ENCODE results near the gene DYRK1A. TPM values are rescaled to one million over a fixed set of nuclear protein-coding genes. Genes with fewer than 3 reads are reported as not detected.

DYRK1A gene
- total and polyA plus RNA-seq, 2 of the 13 experiments (the other 11 are each of a cell fraction or from before 2014, with no cell fraction given): 24.6 to 34.2 TPM

- in situ Hi-C loops (cut with HindIII; ENCODE audit: extremely low pct_ligation_motif_present, low pct_unique_long_range_greater_than_20kb): no loop called here
- Histone ChIP-seq H3K27me3 (ENCODE audit: control insufficient read depth in 1 of 2, insufficient read depth in 2 of 2, low read length in 2 of 2) (peaks cover 0 to 4% of the 10 kb centered on the region in 2 experiments; a peak in 1 of 5 replicates), H3K9me3 (ENCODE audit: low read length) (no peaks in the 10 kb centered on the region), H4K20me1 (ENCODE audit: insufficient read depth, low read length) (no peaks in the 10 kb centered on the region), H3K4me3 (replicated peaks in 1 of 3; ENCODE audit: insufficient read depth in 1 of 3, low read depth in 2 of 3, low read length in 3 of 3) (no peak overlapping the region), H3K4me2 (ENCODE audit: low read depth, low read length) (no peak overlapping the region), H3K9ac (ENCODE audit: insufficient read depth, low read depth, low read length) (no peak overlapping the region), H3K27ac (ENCODE audit: extremely low read length, insufficient read depth, low read length) (no peak overlapping the region), H3K79me2 (ENCODE audit: insufficient read depth, low read length) (no peaks in the 10 kb centered on the region), H3K36me3 (replicated peaks in 1 of 2; ENCODE audit: control insufficient read depth in 1 of 2, insufficient read depth in 2 of 2, low read length in 2 of 2) (no peaks in the 10 kb centered on the region), H3K4me1 (ENCODE audit: insufficient read depth, low read length) (no peaks in the 10 kb centered on the region), H2AFZ (ENCODE audit: low read length) (no peak overlapping the region)
- ChIA-PET CTCF (ENCODE audit: low intra/inter-chr PET ratio, low total read pairs) (no interaction called here), POLR2A (interaction anchor here (0.6 kb wide), 2 partner anchors 64 to 78 kb away, joined by 3 read pairs; partner anchors contain the start of gene VPS26C)
- intact Hi-C loops (cut with micrococcal nuclease; ENCODE audit: unreplicated experiment): no loop called here
- DNase-seq (ENCODE audit: low spot score) (no peak), FAIRE-seq (no peak), ATAC-seq (no peak)
- WGBS (ENCODE audit: low lambda C conversion rate): 55% methylated on average over 4 of the region's 4 CpGs
- no peak for TF ChIP-seq ZNF3 (CRISPR knock-in tag; IDR thresholded peaks at IDR 0.05)
- TF ChIP-seq FLYWCH1 (CRISPR knock-in tag; IDR thresholded peaks at IDR 0.05): no peak
- 0 out of 2 replicates have a peak, but pooled peaks have one; percentile 2 for TF ChIP-seq MAFF (IDR thresholded peaks at IDR 0.05; ENCODE audit: low read depth, low read length)
- peak in 1 of 2 experiments; percentile 27; a peak in 1 of 4 replicates for TF ChIP-seq MAFK (conservative IDR thresholded peaks at IDR 0.05 in 1 of 2, IDR thresholded peaks at IDR 0.05 in 1 of 2; ENCODE audit: low read length in 2 of 2)
- no TSS peak for BruUV-seq (replicated peaks)
Measured at GRCh38 chr21:37331411-37331810, 35.2 kb upstream of the DYRK1A start.

GRCh38 chr21:37335053-37335452 is 31.5 kb upstream of the DYRK1A start:
- H3K4me3 ChIP-seq (replicated peaks in 1 of 3; ENCODE audit: insufficient read depth in 1 of 3, low read depth in 2 of 3, low read length in 3 of 3): no peak overlapping the region
- 58% methylated on average over 5 of the region's 5 CpGs for whole genome bisulfite sequencing (ENCODE audit: low lambda C conversion rate)
- no peaks in the 10 kb centered on the region for H3K36me3 ChIP-seq (replicated peaks in 1 of 2; ENCODE audit: control insufficient read depth in 1 of 2, insufficient read depth in 2 of 2, low read length in 2 of 2)
- H3K79me2 ChIP-seq (ENCODE audit: insufficient read depth, low read length): no peaks in the 10 kb centered on the region
- intact Hi-C loops (cut with micrococcal nuclease; ENCODE audit: unreplicated experiment) (no loop called here), in situ Hi-C loops (cut with HindIII; ENCODE audit: extremely low pct_ligation_motif_present, low pct_unique_long_range_greater_than_20kb) (no loop called here)
- no peak overlapping the region for H3K27ac ChIP-seq (ENCODE audit: extremely low read length, insufficient read depth, low read length)
- ChIA-PET CTCF (ENCODE audit: low intra/inter-chr PET ratio, low total read pairs) (no interaction called here), POLR2A (no interaction called here)
- FAIRE-seq (no peak), ATAC-seq (no peak), DNase-seq (ENCODE audit: low spot score) (no peak)
- peaks cover 16% of the 10 kb centered on the region for H3K4me1 ChIP-seq (ENCODE audit: insufficient read depth, low read length)
- no peak overlapping the region for H3K9ac ChIP-seq (ENCODE audit: insufficient read depth, low read depth, low read length)
- no peaks in the 10 kb centered on the region for H4K20me1 ChIP-seq (ENCODE audit: insufficient read depth, low read length)
- peaks cover 0 to 4% of the 10 kb centered on the region in 2 experiments; a peak in 1 of 5 replicates for H3K27me3 ChIP-seq (ENCODE audit: control insufficient read depth in 1 of 2, insufficient read depth in 2 of 2, low read length in 2 of 2)
- no peak overlapping the region for H2AFZ ChIP-seq (ENCODE audit: low read length)
- no peak overlapping the region for H3K4me2 ChIP-seq (ENCODE audit: low read depth, low read length)
- BruUV-seq (replicated peaks): no TSS peak
- TF ChIP-seq ZNF713 (CRISPR knock-in tag; IDR thresholded peaks at IDR 0.05) (no peak), ZNF777 (CRISPR knock-in tag; IDR thresholded peaks at IDR 0.05) (no peak), ZNF597 (CRISPR knock-in tag; IDR thresholded peaks at IDR 0.05) (no peak), FUBP1 (CRISPR knock-in tag; IDR thresholded peaks at IDR 0.05; ENCODE audit: borderline replicate concordance) (no peak), ZSCAN30 (CRISPR knock-in tag; IDR thresholded peaks at IDR 0.05) (no peak), U2AF2 (IDR thresholded peaks at IDR 0.05; ENCODE audit: low read depth, low read length) (no peak), ZKSCAN1 (IDR thresholded peaks at IDR 0.05; ENCODE audit: low read length) (no peak), NFYB (CRISPR knock-in tag; IDR thresholded peaks at IDR 0.05) (no peak), ZNF619 (CRISPR knock-in tag; IDR thresholded peaks at IDR 0.05) (no peak), THAP7 (CRISPR knock-in tag; IDR thresholded peaks at IDR 0.05) (no peak), AGO1 (IDR thresholded peaks at IDR 0.05; ENCODE audit: low read depth, low read length, poor library complexity, severe bottlenecking) (no peak), NFE2 (CRISPR knock-in tag; IDR thresholded peaks at IDR 0.05) (no peak), NFYC (CRISPR knock-in tag; IDR thresholded peaks at IDR 0.05) (no peak)
- no peaks in the 10 kb centered on the region for H3K9me3 ChIP-seq (ENCODE audit: low read length)
